Activated CD4-positive, alpha-beta T cell treated with anti-CD3 and anti-CD28 coated beads for 4 hours (primary cell): ENCODE measurements around the gene GRK4.

ENCODE experiments used
- DNase-seq, 2 donors: peaks; one replicate each; pipeline ENCODE4 v3.0.0-alpha.2; 2020

GRK4 gene

GRCh38 chr4:3074846-3075651 is 111.7 kb downstream of the GRK4 start:
- peak; percentile 28 to 65 for DNase-seq

GRCh38 chr4:3075652-3075981 is 112.2 kb downstream of the GRK4 start:
- DNase-seq: no peak

DNA sequence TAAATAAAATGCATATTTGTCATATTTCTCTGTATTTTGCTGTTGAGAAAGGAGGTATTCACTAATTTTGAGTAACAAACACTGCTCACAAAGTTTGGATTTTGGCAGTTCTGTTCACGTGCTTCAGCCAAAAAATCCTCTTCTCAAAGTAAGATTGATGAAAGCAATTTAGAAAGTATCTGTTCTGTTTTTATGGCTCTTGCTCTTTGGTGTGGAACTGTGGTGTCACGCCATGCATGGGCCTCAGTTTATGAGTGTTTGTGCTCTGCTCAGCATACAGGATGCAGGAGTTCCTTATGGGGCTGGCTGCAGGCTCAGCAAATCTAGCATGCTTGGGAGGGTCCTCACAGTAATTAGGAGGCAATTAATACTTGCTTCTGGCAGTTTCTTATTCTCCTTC is 114.4 kb downstream of the GRK4 start:
- no peak for DNase-seq

DNA sequence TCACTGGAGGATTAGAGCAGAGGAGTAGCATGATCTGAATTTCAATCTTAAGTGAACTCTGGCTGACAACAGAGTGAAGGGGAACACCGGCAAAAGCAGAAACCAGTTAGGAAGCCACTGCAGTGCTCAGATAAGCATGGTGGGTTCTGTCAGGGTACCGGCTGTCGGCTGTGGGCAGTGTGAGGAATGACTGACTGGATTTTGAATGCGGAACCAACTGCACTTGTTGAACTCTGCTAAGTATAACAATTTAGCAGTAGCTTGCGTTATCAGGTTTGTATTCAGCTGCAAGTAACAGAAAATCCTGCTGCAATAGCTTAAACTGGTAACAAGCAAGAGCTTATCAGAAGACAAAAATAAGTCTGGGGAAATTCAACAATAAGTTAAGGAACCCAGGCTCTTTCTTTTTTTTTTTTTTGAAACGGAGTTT is 116.3 kb downstream of the GRK4 start:
- DNase-seq: no peak

DNA sequence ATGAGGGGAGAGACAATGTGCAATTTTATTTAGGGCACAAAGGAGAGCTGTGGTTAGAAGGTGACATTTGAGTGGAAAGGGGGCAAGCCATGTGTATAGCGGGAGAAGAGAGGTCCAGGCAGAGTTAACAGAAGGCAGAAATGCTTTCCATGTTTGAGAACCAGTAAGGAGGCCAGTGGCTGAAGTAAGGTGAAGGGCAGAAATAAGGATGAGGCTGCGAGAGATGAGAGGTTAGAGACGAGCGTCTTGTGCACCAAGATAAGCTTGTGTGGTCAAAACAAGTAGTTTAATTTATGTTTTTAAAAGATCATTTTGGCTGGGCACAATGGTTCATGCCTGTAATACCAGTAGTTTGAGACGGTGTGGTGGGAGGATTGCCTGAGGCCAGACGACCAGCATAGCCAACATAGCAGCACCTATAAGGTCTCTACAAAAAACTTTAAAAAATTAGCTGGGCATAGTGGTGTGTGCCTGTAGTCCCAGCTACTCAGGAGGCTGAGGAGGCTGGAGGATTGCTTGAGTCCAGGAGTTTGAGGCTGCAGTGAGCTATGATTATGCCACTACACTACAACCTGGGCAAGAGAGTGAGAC is 119.6 kb downstream of the GRK4 start:
- DNase-seq: no peak

GRCh38 chr4:3083732-3084131 is 120.4 kb downstream of the GRK4 start:
- DNase-seq: no peak

DNA sequence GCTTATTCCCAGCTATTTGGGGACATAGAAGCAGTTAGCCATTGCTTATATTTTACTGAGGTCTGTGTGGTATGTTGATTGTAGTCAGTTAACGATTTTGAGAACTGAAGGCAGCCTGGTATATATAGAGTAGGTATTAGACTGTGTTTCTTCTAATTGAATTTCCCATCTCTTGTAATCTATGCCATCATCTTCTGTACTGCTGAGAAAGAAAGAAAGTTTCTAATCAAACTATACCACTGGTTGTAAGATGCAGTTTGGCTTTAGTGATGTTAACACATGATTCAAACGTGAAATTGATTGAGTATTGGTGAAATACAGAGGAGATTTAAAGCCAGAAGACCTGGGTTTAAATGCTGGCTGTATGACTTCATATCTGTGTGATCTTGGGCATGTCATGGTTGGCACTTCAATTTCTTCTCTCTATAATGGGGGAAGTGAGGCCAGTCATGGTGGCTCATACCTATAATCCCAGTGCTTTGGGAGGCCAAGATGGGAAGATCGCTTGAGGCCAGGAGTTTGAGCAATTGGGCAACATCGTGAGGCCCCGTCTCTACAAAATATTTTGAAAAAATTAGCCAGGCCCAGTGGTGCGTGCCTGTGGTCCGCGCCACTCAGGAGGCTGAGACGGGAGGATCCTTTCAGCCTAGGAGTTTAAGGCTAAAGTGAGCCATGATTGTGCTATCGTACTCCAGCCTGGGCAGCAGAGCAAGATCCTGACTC is 122.7 kb downstream of the GRK4 start:
- no peak for DNase-seq

DNA sequence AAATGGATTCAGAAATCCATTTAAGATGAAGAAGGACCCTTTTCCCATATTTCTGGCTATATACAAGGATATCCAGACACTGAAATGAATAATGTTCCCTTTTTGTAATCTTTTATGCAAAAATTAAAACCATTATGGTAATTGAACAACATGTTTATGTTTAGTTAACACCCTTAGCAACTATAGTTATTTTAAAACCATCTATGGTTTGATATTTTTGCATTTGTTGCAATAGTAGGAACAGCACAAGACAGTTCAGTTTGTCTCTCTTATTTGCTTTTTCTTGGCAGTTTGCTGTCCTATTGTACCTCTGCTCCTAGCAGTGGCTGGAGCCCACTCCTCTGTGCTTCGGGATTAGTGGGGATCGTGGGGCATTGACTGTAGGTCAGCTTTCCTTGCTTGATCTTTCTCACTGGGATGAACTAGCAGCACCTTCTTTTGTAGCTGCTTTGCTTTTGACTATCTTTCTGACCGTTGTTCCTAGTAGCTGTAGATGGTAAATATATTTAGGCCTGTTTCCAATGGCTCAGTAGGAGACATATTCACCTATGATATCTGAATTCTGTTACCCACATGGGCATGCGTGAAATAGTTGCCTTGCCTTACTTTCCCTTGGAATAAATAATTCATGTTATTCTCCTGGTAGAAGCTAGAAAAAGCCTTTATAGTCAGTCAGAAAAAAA is 123.9 kb downstream of the GRK4 start:
- no peak for DNase-seq
